Measurements from ENCODE around the gene RNF103. TPM values are rescaled to one million over a fixed set of nuclear protein-coding genes. Genes with fewer than 3 reads are reported as not detected.

RNF103 gene, protein sequence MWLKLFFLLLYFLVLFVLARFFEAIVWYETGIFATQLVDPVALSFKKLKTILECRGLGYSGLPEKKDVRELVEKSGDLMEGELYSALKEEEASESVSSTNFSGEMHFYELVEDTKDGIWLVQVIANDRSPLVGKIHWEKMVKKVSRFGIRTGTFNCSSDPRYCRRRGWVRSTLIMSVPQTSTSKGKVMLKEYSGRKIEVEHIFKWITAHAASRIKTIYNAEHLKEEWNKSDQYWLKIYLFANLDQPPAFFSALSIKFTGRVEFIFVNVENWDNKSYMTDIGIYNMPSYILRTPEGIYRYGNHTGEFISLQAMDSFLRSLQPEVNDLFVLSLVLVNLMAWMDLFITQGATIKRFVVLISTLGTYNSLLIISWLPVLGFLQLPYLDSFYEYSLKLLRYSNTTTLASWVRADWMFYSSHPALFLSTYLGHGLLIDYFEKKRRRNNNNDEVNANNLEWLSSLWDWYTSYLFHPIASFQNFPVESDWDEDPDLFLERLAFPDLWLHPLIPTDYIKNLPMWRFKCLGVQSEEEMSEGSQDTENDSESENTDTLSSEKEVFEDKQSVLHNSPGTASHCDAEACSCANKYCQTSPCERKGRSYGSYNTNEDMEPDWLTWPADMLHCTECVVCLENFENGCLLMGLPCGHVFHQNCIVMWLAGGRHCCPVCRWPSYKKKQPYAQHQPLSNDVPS
- 9.8 TPM in 2 replicates for total RNA-seq

DNA sequence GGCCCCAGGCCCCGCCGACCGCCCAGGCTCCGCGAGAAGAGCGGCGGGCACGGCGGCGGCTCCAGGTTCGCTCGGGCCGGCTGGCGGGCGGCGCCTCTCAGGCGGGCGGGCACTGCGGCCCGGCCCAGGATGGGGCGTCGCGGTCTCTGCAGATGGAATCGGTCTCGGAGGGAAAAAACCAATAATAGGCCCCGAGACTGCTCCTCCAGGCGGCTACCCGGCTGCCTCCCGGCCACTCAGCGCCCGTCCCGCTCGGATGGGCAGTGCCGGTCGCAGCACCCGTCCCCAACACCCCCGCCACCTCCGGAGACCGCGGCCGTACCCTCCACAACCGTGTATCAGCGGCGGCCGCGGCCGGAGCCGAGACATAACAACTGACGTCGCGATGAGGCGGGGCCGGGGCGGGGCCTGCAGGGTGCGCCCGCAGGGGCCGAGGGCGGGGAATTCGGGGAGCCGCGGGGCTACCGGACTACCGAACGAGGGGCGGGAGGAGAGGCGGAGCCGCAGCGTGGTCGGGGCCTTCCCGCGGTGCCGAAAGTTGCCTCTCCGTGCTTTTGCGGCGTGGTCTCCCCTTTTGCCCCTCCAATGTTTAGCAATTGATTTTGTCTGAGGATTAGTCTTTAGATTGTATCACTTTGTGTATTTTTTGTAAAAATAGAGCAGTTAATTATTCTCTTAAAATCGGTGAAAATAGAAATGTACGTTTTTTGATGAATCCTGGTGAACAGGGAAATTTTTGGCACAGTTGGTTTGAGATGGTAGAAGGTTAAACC lies at the start of gene RNF103:
RNF103 (minus strand) TSS at position 372 of the 773 bp plus-strand sequence. CDS start 979 bp downstream, outside the sequence.

GRCh38 chr2:86562922-86563649 lies 60.6 kb downstream of the RNF103 start, which contains the start of gene CHMP3:
Gene CHMP3, minus strand, starts transcription at chr2:86563443. Its CDS starts 95 bp downstream, at chr2:86563348.

Other genes starting within 250 kb of the RNF103 start
- gene KDM3A, start 182.5 kb downstream of the RNF103 start, total RNA-seq = 4.8 and 7.2 TPM in 2 replicates
- 33.4 and 44.2 TPM in 2 replicates for gene CHMP3, start 60.4 kb downstream of the RNF103 start, total RNA-seq
- gene RMND5A, start 96.4 kb upstream of the RNF103 start, total RNA-seq = 7.1 and 8.1 TPM in 2 replicates
- not detected in 2 replicates for gene CD8A, start 167.0 kb upstream of the RNF103 start, total RNA-seq
- not detected in 2 replicates for gene CD8B, start 238.0 kb upstream of the RNF103 start, total RNA-seq

All from bronchus fibroblast of lung (primary cell).